ENCODE results near the gene FGFRL1.
A peak's percentile ranks its signal among the peaks of the same experiment; 100 is the strongest.

The FGFRL1 gene

DNA sequence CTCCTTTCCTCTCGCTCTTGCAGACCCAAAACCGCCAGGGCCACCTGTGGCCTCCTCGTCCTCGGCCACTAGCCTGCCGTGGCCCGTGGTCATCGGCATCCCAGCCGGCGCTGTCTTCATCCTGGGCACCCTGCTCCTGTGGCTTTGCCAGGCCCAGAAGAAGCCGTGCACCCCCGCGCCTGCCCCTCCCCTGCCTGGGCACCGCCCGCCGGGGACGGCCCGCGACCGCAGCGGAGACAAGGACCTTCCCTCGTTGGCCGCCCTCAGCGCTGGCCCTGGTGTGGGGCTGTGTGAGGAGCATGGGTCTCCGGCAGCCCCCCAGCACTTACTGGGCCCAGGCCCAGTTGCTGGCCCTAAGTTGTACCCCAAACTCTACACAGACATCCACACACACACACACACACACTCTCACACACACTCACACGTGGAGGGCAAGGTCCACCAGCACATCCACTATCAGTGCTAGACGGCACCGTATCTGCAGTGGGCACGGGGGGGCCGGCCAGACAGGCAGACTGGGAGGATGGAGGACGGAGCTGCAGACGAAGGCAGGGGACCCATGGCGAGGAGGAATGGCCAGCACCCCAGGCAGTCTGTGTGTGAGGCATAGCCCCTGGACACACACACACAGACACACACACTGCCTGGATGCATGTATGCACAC is 13.6 kb downstream of the FGFRL1 start:
- H3K27ac ChIP-seq, result peak overlapping the region; percentile 2; the same call in 1 of the 2 replicates
- ChIA-PET CTCF (no interaction called here), POLR2A (ENCODE audit: low non-redundant PET) (no interaction called here)
- TF ChIP-seq, protein P1, sequence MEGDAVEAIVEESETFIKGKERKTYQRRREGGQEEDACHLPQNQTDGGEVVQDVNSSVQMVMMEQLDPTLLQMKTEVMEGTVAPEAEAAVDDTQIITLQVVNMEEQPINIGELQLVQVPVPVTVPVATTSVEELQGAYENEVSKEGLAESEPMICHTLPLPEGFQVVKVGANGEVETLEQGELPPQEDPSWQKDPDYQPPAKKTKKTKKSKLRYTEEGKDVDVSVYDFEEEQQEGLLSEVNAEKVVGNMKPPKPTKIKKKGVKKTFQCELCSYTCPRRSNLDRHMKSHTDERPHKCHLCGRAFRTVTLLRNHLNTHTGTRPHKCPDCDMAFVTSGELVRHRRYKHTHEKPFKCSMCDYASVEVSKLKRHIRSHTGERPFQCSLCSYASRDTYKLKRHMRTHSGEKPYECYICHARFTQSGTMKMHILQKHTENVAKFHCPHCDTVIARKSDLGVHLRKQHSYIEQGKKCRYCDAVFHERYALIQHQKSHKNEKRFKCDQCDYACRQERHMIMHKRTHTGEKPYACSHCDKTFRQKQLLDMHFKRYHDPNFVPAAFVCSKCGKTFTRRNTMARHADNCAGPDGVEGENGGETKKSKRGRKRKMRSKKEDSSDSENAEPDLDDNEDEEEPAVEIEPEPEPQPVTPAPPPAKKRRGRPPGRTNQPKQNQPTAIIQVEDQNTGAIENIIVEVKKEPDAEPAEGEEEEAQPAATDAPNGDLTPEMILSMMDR (conservative IDR thresholded peaks at IDR 0.05; ENCODE audit: low read depth), result no peak
- no peak for DNase-seq (ENCODE audit: low spot score)

DNA sequence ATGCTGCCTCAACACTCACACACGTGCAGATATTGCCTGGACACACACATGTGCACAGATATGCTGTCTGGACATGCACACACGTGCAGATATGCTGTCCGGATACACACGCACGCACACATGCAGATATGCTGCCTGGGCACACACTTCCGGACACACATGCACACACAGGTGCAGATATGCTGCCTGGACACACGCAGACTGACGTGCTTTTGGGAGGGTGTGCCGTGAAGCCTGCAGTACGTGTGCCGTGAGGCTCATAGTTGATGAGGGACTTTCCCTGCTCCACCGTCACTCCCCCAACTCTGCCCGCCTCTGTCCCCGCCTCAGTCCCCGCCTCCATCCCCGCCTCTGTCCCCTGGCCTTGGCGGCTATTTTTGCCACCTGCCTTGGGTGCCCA is 14.7 kb downstream of the FGFRL1 start:
- DNase-seq (ENCODE audit: low spot score), result no peak
- H3K27ac ChIP-seq, result peak overlapping the region; percentile 65
- CTCF ChIA-PET, result no interaction called here
- POLR2A ChIA-PET (ENCODE audit: low non-redundant PET), result no interaction called here
- TF ChIP-seq, protein P1 (conservative IDR thresholded peaks at IDR 0.05; ENCODE audit: low read depth), result no peak

DNA sequence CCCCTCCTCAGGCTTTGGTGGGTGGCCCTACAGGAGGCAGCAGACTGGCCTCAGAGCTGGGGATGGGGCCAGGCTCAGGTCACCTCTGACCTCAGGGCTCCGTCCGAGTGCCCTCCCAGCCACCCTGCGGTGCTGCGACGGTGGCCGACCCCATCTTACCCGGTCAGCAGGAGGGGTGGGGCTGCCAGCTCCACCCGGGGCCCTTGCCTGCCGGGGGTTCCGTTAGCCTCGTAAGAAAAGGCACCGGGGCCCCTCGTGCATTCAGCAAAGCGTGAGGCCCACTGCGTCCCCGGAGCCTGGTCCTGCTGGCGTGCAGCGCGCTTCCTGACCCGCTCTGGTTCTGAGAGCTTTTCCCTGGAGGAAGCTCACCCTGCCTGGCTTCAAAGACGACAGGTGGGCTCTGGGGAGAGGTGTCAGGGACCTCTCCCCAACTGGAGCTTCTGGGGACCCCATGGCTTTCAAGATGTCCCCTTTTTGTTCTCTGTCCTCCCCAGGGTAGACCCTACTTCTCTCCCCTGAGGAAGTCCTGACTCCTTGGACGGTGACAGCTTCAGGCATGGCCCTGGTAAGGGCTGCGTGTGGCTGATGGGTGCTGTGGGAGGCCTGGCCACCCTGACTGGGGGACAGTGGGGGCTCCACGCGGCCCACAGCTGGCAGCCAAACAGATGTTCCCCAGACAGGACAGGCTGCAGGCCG is 15.9 kb downstream of the FGFRL1 start:
- CTCF ChIA-PET, result no interaction called here
- POLR2A ChIA-PET (ENCODE audit: low non-redundant PET), result no interaction called here
- TF ChIP-seq, protein P1 (conservative IDR thresholded peaks at IDR 0.05; ENCODE audit: low read depth), result no peak
- H3K27ac ChIP-seq, result peak overlapping the region; percentile 65
- DNase-seq (ENCODE audit: low spot score), result no peak

DNA sequence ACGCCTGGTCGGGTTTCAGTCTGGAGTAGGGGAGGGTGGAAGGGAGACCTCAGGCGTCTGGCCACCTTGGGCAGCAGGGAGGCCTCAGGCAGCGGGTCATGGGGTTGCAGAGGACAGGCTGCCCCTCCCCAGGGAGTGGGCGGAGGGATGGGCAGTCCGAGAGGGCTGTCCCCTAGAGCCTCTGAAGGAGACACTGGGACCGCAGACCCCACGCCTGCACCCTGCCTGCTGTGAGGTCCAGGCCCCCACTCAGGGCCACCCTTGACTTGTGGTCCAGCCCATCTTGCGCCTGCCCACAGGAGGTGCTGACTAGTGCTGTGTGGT is 16.5 kb downstream of the FGFRL1 start:
- ChIA-PET CTCF (no interaction called here), POLR2A (ENCODE audit: low non-redundant PET) (no interaction called here)
- DNase-seq (ENCODE audit: low spot score), result no peak
- TF ChIP-seq, protein P1 (conservative IDR thresholded peaks at IDR 0.05; ENCODE audit: low read depth), result no peak
- 0 out of 2 replicates have a peak overlapping the region, but pooled peaks have one; percentile 65 for H3K27ac ChIP-seq

DNA sequence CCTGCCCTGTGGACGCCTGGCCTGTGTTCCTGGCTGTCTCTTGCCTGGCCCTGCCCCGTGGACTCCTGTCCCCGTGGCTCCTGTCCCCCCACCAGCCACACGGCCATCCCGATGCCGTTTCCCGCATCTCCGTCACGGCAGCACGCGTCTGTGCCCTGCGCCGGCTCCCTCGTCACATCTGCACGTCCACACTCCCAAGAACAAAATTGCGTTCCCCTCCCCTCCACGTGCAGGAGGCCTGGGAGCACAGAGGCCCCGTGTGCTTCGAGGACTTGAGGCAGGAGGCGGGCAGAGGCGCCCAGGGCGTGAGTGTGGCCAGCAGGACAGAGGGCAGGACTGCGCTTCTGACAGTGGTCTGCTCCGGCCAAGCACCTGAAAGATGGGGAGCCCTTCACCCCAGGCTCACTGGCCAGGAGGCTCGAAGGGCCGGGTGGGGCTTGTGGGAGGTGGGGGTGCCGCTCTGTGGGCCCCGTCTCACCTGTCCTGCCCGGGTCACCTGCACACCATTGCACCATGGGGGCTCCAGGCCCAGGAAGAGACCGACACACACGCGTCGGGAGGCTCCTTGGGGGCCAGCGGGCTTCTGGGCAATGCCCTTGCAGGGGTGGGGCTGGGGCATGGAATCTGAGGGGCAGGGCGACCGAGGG is 17.3 kb downstream of the FGFRL1 start:
- TF ChIP-seq, protein P1 (conservative IDR thresholded peaks at IDR 0.05; ENCODE audit: low read depth), result no peak
- ChIA-PET POLR2A (ENCODE audit: low non-redundant PET) (no interaction called here), CTCF (no interaction called here)
- H3K27ac ChIP-seq, result no peak overlapping the region
- DNase-seq (ENCODE audit: low spot score), result no peak

DNA sequence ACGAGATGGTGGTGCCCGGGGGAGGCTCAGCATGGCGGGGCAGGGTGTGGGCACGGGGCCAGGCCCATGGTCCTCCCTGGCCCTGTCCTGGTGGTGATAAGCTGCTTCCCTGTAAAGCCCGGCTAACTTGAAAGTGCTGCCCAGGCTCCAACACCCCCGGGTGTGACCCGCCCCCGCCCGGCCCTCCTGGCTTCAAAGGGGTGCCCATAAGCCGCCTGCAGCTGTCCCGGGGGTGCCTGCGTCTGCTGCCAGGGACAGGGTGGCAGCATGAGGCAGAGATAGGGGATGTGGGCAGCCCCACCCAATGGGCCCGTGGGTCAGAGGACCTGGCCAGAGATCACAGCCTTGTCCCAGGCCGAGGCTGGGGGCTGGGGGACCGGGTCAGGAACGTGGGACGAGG is 18.1 kb downstream of the FGFRL1 start:
- DNase-seq (ENCODE audit: low spot score), result no peak
- POLR2A ChIA-PET (ENCODE audit: low non-redundant PET), result no interaction called here
- CTCF ChIA-PET, result no interaction called here
- no peak overlapping the region for H3K27ac ChIP-seq
- TF ChIP-seq, protein P1 (conservative IDR thresholded peaks at IDR 0.05; ENCODE audit: low read depth), result no peak
